Smooth muscle cell of the brain vasculature (primary cell): Measurements from ENCODE around the gene PIWIL4.
"Not testable (repeated sequence)": the region's sequence is repeated elsewhere in the genome, so short reads cannot be mapped to it uniquely, and the experiment has no call there.

Source experiments
- DNase-seq: peaks from one replicate; pipeline ENCODE4 v3.0.0-alpha.2; 2012; ENCODE audit warnings: low read depth, low spot score

Gene PIWIL4

DNA sequence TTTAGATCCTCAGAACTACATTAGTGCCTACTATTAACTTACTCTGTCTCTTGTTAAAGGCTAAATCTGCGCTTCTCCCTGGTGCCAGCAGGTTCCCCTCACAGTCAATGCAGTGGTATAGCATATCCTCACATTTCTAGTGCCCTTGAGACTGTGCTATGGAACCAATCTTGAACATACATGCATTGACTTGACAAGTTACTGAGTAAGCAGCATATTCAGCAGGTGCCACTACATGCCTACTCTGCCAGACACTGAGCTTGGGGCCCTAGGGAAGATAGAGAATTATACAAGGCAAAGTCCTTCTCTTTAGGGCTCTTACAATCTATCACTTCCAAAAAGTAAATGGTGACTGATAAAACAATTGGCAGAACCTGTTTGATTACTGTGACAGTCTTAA is 20.3 kb upstream of the PIWIL4 start:
- DNase-seq = no peak

DNA sequence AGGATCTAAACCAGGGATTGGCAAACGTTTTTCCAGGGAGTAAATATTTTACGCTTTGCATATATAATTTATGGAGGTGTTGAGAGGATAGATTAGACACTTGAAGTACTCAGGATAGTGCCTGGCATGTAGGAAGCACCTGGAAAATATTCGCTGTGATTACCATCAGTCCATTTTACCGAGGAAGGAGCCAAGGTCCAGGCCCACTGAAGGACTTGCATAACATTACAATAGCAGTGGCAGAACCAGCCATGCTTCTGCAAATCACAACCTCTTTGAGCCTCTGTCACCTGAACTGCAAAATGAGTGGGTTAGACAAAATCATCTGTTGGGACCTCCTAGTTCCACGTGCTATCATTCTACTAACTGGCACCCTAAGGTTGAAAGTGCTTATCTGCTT is 18.0 kb upstream of the PIWIL4 start:
- DNase-seq = no peak

GRCh38 chr11:94550513-94550912 is 16.7 kb upstream of the PIWIL4 start:
- no peak for DNase-seq

DNA sequence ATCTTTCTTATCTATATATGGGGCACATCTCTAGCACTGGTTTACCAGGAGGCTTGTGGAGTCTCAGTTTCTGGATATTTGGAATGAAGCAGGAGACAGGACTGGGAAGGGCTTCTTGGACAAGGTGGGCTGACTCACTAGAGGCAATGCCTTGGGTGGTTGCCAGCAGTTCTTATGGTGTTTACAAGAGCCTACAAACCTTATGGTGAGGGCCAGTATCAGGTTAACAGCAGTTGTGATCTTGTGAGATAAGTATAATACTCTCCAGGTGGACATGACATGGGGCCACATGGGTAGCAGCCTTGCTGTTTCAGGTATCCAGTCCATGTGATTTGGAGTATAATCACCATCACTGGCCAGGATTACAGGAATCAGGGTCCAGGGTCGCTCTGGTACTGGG is 13.2 kb upstream of the PIWIL4 start:
- DNase-seq = no peak

GRCh38 chr11:94555752-94556329 is 11.3 kb upstream of the PIWIL4 start:
- not testable (repeated sequence) for DNase-seq

DNA sequence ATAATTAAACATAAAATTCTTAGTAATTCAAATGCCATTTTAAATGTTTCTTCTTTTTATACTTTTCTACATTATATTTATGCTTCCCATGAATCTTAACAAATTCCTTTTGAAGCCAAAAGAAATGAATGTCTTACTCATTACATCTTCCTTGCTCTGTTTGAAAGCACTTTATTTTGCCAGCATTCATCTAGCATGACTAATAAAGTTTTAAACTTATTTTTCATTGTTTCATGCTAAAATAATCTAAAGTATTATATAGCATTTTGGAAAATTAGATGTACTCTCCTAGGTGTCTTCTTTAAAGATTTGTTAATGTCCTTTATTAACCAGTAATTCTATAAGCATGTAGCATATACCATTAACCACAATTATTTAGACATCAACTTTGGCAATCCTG is 9.7 kb upstream of the PIWIL4 start:
- DNase-seq = no peak

DNA sequence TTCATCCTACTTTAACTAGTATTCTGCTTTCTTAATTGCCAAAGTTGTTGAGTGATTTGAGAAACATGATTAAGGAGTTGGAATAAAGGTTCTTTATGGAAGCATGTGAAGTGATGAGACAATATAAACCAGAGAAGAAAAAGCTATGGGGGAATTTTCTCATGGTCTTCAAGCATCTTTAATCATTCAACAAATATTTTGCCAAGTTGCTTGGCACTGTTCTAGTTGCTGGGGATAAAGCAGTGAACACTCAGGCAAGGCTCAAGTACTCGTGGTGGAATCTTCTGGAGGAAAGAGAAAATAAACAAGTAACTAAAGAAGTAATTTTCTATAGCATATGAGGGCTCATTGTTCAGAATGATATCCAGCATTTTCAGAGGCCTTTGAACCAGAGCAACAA is 9.2 kb upstream of the PIWIL4 start:
- DNase-seq = no peak

GRCh38 chr11:94558468-94558867 is 8.7 kb upstream of the PIWIL4 start:
- DNase-seq = no peak

DNA sequence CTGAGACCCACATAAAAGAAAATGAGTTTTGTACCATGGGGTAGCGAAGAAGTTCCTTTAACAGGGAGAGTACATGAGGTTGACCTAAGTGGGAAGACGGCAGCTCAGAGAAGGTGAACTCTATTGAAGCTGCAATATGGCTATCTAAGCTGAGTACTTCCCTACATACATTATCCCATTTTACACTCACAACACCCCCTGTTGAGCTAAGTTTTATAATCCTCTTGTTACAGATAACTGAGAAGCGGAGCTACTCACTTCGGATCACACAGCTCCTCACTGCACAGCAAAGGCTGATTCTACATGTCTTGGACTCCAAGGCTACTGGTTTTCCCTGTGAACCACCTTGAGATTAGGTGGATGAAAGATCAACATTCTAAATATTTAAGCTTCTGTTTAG is 8.2 kb upstream of the PIWIL4 start:
- DNase-seq = no peak

DNA sequence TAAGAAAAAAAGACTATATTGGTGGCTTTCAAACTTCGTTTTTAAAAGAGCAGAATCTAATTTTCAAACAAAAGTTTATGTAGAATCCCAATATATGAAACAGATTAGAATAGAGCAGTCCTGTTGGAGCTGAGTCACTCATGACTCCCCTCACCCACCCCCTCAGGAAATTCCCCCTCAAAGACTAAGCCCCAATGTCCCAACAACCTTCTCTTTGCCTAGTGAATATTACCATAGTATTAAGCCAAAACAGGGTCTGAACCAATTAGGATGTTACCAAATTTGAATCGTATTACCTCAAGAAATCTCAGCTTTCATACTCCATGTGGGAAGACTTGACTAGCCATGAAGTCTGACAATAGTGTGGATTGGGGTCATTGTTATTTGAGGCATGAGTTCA is 7.8 kb upstream of the PIWIL4 start:
- no peak for DNase-seq

DNA sequence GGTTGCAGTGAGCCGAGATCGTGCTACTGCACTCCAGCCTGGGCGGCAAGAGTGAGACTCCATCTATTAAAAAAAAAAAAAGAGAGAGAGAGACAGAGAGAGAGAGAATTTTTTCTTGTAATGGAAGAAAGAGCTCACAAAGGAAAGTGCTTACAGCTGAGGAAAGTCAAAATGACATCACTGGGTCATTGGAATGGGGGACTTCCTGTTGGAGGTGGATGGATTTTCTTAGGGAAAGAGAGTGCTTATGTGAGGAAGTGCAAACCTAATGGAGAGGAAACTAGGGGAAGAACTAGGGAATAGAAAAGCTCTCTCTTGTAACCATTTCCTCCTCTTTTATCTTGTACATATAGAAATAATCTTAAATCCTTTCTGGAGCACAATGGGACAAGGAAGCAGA is 6.3 kb upstream of the PIWIL4 start:
- DNase-seq = no peak

DNA sequence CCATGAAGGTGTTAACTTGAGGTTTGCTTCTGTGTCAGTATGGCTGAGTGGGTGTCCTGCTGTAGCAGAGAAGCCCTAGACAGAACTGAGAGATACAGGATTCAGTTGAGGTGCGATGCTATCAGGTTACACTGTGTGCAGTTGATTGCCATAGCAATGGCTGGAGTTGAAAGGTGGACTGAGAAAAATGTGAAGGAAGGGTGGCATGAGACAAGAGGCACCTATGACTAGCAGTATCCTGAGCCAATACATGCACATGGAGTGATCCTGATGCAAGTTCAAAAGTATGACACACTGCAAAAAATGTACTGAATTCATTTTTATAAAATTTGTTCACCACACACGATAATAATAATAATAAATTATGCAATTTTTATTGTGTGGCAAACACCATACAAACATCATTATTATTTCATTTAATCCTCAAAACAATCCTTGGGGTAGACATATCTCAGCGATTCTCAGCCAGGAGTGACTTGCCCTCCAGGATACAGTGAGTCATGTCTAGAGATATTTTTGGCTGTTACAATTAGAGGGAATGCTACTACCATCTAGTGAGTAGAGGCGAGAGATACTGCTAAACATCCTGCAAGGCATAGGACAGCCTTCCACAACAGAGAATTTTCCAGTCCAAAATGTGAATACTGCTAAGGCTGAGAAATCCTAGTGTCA is 3.9 kb upstream of the PIWIL4 start:
- DNase-seq = no peak

DNA sequence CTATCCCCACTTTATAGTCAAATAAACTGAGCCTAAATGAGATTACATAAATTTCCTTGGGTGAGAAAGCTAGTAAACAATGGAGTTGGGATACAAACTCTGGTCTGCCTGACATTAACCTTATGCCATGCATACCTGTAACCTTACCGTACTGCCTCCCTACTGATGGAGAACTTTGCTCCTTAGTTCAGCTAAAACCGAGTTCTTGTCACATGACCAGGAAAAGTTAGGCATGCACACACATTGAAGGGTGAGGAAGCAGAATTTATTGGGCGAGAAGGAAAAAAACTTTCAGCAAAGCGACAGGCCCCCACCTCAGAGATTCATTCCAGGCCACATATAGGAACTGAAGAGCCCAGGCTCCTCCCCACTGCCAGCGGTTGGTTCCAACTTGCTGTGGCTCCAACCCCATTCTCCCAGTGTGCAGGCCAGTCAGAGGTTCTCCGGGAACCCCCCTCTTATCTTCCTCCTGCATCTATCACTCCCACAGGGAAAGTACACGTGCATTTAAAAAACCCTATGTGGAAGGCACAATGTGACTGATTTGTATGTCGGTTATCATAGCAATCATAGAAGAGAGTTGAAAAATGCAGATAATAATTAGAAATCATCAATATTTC is 3.2 kb upstream of the PIWIL4 start:
- DNase-seq = no peak

- no peak for DNase-seq
Measured at GRCh38 chr11:94568200-94568599, 1.0 kb downstream of the PIWIL4 start.

DNA sequence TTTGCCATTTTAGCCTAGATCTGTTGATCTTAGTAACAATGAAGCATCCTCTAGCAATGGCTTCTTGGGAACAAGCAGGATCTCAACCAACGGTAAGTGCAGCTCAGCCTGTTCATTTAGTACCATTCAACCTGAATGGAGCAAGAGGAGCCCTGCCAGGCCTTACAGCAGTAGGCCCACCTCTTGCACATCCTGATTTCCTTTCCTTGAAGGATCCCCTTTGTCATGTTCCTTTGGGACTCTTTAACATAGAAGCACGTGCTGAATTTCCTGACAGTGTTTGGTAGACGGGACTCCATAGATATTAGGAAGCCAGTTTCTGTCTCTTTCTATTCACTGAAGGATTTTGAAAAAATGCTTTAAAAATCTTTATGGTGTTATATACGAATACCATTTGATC is 1.5 kb downstream of the PIWIL4 start:
- DNase-seq = no peak

- DNase-seq = not testable (repeated sequence)
Measured at GRCh38 chr11:94572975-94573374, 5.8 kb downstream of the PIWIL4 start.

DNA sequence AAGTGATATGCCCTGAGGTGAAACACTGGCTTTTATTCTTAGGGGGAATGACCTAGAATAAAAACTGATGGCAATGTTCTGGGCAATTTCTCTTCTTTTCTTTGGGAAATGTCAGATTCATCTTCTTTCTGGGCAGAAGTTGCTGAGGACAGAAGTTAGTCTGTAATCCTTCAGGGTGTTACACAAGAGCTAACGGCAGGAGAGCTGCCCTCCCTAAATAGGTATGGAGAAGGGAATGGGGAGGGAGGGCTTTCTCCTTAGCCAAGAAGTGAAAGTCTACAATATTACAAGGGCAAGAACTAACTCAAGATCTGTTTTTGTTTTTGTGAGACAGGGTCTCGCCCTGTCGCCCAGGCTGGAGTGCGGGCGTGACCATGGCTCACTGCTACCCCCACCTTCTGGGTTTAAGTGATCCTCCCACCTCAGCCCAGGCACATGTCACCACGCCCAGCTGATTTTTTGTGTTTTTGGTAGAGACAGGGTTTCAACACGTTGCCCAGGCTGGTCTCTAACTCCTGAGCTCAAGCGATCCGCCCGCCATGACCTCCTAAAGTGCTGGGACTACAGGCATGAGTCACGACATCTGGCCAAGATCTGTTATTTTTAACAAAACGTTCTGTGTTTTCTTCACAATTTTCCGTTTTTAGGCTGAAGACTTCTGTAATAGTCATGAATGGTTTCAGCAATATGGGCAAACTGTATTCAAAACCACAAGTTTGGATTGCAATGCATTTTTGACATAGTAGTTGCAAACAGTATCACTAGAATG is 7.2 kb downstream of the PIWIL4 start:
- no peak for DNase-seq

DNA sequence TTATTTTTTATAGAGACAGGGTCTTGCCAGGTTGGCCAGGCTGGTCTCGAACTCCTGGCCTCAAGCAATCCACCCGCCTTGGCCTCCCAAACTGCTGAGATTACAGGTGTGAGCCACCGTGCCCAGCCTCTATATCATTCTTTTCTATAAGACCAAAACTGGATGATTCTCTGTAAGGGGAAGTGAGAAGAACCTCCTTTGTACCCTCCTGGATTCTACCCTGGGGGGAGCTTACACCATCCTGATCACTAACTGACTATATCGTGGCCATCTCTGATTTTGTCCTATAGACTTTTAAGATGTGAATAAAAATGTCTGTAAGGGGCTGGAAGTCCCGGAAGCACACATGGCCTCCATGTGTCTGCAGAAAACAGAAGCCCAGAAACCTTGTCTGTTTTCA is 9.1 kb downstream of the PIWIL4 start:
- DNase-seq = no peak

- no peak for DNase-seq
Measured at GRCh38 chr11:94577841-94578240, 10.7 kb downstream of the PIWIL4 start.

GRCh38 chr11:94581926-94582325 is 14.8 kb downstream of the PIWIL4 start:
- no peak for DNase-seq

DNA sequence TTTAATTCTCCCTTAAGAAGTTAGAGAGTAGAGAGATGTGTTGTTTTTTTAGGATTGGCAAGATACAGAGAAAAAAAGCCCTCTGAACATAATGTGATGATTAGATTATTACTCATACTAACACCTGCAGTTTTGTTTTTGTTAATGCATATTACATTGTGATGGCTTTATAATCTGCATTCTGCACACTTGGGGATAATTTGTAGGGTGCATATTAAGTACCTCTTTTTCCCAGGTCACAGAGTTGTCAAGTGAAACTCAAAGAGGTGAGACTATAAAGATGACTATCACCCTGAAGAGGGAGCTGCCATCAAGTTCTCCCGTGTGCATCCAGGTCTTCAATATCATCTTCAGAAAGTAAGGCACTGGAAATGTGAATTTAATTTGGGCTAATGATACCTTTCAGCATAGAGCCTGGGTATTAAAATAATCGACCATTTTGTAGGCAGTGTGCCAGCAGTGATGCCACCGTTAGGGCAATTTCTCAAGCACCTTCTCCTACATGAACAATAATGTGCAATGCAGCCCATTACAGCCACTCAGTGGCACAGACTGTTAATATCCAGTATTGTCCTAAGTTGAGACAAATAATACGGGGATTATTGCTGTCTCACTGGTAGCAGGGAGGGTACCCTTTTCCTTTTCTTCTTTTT is 16.2 kb downstream of the PIWIL4 start:
- no peak for DNase-seq

GRCh38 chr11:94583866-94584500 is 16.8 kb downstream of the PIWIL4 start:
- no peak for DNase-seq
